Measurements from ENCODE around the gene NKAIN4. TPM values are rescaled to one million over a fixed set of nuclear protein-coding genes. Genes with fewer than 3 reads are reported as not detected.

The NKAIN4 gene
- polyA plus RNA-seq, 1 donor (not counting 4 experiments of a cell fraction or from before 2014, with no cell fraction given), result not detected

GRCh38 chr20:63214514-63214913 lies 39.7 kb downstream of the NKAIN4 start:
- dilution Hi-C loops (cut with MboI; ENCODE audit: extremely low pct_ligation_motif_present, low sequenced_read_pairs), result no loop called here
- no peak for DNase-seq (ENCODE audit: low read depth, low spot score)
- Histone ChIP-seq H2AFZ (ENCODE audit: control insufficient read depth, low read length) (no peak overlapping the region), H3K36me3 (ENCODE audit: control insufficient read depth in 2 of 2, extremely low read depth in 1 of 2, insufficient read depth in 2 of 2, low read length in 2 of 2) (peaks cover 16 to 32% of the 10 kb centered on the region in 2 experiments), H3K9me3 (ENCODE audit: control insufficient read depth, low read depth, low read length) (no peaks in the 10 kb centered on the region), H4K20me1 (ENCODE audit: control insufficient read depth, extremely low read depth, insufficient read depth, low read length) (peaks cover 34% of the 10 kb centered on the region), H3K79me2 (ENCODE audit: control insufficient read depth, insufficient read depth, low read length) (peaks cover 62% of the 10 kb centered on the region), H3K4me1 (ENCODE audit: control insufficient read depth, extremely low read depth, insufficient read depth, low read length) (peaks cover 18% of the 10 kb centered on the region), H3K27me3 (ENCODE audit: control insufficient read depth, extremely low read depth, insufficient read depth, low read length) (no peaks in the 10 kb centered on the region), H3K4me3 (ENCODE audit: control insufficient read depth in 2 of 3, extremely low read depth in 1 of 3, insufficient read depth in 2 of 3, low read depth in 1 of 3, low read length in 3 of 3) (peak overlapping the region; percentile 55 to 94 (median 88)), H3K27ac (ENCODE audit: control insufficient read depth, insufficient read depth, low read length) (no peak overlapping the region), H3K4me2 (ENCODE audit: control insufficient read depth, extremely low read depth, insufficient read depth, low read depth, low read length) (peak overlapping the region; percentile 66), H3K9ac (ENCODE audit: control insufficient read depth, extremely low read depth, insufficient read depth, low read length) (peak overlapping the region; percentile 87), H3K9me1 (ENCODE audit: control insufficient read depth, extremely low read depth, insufficient read depth, low read length) (peaks cover 2% of the 10 kb centered on the region)
- no peak for FAIRE-seq
- TF ChIP-seq EZH2 (IDR thresholded peaks at IDR 0.05; ENCODE audit: low read length) (no peak), CTCF (optimal IDR thresholded peaks at IDR 0.05 in 1 of 3, IDR thresholded peaks at IDR 0.05 in 1 of 3, conservative IDR thresholded peaks at IDR 0.05 in 1 of 3; ENCODE audit: extremely low read depth in 1 of 3, insufficient read depth in 2 of 3, low read length in 3 of 3) (no peak)

GRCh38 chr20:63212792-63213191 lies 41.5 kb downstream of the NKAIN4 start:
- Histone ChIP-seq H3K9me1 (ENCODE audit: control insufficient read depth, extremely low read depth, insufficient read depth, low read length) (peaks cover 2% of the 10 kb centered on the region), H3K4me3 (ENCODE audit: control insufficient read depth in 2 of 3, extremely low read depth in 1 of 3, insufficient read depth in 2 of 3, low read depth in 1 of 3, low read length in 3 of 3) (no peak overlapping the region), H3K4me2 (ENCODE audit: control insufficient read depth, extremely low read depth, insufficient read depth, low read depth, low read length) (no peak overlapping the region), H3K4me1 (ENCODE audit: control insufficient read depth, extremely low read depth, insufficient read depth, low read length) (peaks cover 18% of the 10 kb centered on the region), H2AFZ (ENCODE audit: control insufficient read depth, low read length) (no peak overlapping the region), H3K9me3 (ENCODE audit: control insufficient read depth, low read depth, low read length) (no peaks in the 10 kb centered on the region), H3K9ac (ENCODE audit: control insufficient read depth, extremely low read depth, insufficient read depth, low read length) (no peak overlapping the region), H4K20me1 (ENCODE audit: control insufficient read depth, extremely low read depth, insufficient read depth, low read length) (peaks cover 37% of the 10 kb centered on the region), H3K27me3 (ENCODE audit: control insufficient read depth, extremely low read depth, insufficient read depth, low read length) (no peaks in the 10 kb centered on the region), H3K79me2 (ENCODE audit: control insufficient read depth, insufficient read depth, low read length) (peaks cover 74% of the 10 kb centered on the region), H3K36me3 (ENCODE audit: control insufficient read depth in 2 of 2, extremely low read depth in 1 of 2, insufficient read depth in 2 of 2, low read length in 2 of 2) (peaks cover 19 to 32% of the 10 kb centered on the region in 2 experiments), H3K27ac (ENCODE audit: control insufficient read depth, insufficient read depth, low read length) (peak overlapping the region; percentile 18)
- no peak for FAIRE-seq
- dilution Hi-C loops (cut with MboI; ENCODE audit: extremely low pct_ligation_motif_present, low sequenced_read_pairs), result no loop called here
- TF ChIP-seq CTCF (optimal IDR thresholded peaks at IDR 0.05 in 1 of 3, IDR thresholded peaks at IDR 0.05 in 1 of 3, conservative IDR thresholded peaks at IDR 0.05 in 1 of 3; ENCODE audit: extremely low read depth in 1 of 3, insufficient read depth in 2 of 3, low read length in 3 of 3) (no peak), EZH2 (IDR thresholded peaks at IDR 0.05; ENCODE audit: low read length) (no peak)
- no peak for DNase-seq (ENCODE audit: low read depth, low spot score)

Measured in keratinocyte (primary cell).